Measurements from ENCODE around the gene GADD45A. TPM values are rescaled to one million over a fixed set of nuclear protein-coding genes. Genes with fewer than 3 reads are reported as not detected.

Gene GADD45A
- total RNA-seq, 8 experiments from 2014 or later: 35.9 to 144 (median 56.1) TPM

GRCh38 chr1:67685558-67686266 lies 711 bp downstream of the GADD45A start:
- peak overlapping the region; percentile 93 to 96 for H3K27ac ChIP-seq
- peaks cover 12 to 16% of the 10 kb centered on the region in 2 donors for H3K4me1 ChIP-seq (replicated peaks in 1 of 2)
- WGBS, 10 experiments: 0 to 3% (median 2%) methylated on average over 6 to 7 of the region's 65 CpGs; no CpG with 5 or more reads in 6 of the 10 experiments
- in situ Hi-C loops (cut with MboI; ENCODE audit: low pct_unique_long_range_greater_than_20kb in 2 of 9, low sequenced_read_pairs in 9 of 9, unreplicated experiment in 9 of 9): loop anchor here in 1 of 9 experiments (25.0 kb wide), 1 partner anchor 148 kb away; no protein-coding TSS in a partner anchor
- ATAC-seq (replicated peaks in 6 of 8): peak in 6 of 8 experiments; percentile 0 to 13 (median 6)
- H3K4me3 ChIP-seq: peak overlapping the region; percentile 54 to 67 (median 59)

GRCh38 chr1:67686267-67687197 lies 1.5 kb downstream of the GADD45A start:
- 0 to 7% (median 0%) methylated on average over 1 to 7 of the region's 43 CpGs; no CpG with 5 or more reads in 3 of the 10 experiments for WGBS, 10 experiments
- in situ Hi-C loops (cut with MboI; ENCODE audit: low pct_unique_long_range_greater_than_20kb in 2 of 9, low sequenced_read_pairs in 9 of 9, unreplicated experiment in 9 of 9): loop anchor here in 1 of 9 experiments (25.0 kb wide), 1 partner anchor 149 kb away; no protein-coding TSS in a partner anchor
- peak; percentile 15 to 67 (median 55) for ATAC-seq (replicated peaks in 6 of 8)
- H3K4me3 ChIP-seq: peak overlapping the region; percentile 54 to 67 (median 59)
- peaks cover 12 to 16% of the 10 kb centered on the region in 2 donors for H3K4me1 ChIP-seq (replicated peaks in 1 of 2)
- peak overlapping the region; percentile 93 to 96 for H3K27ac ChIP-seq

GRCh38 chr1:67687198-67687545 lies 2.2 kb downstream of the GADD45A start:
- in situ Hi-C loops (cut with MboI; ENCODE audit: low pct_unique_long_range_greater_than_20kb in 2 of 9, low sequenced_read_pairs in 9 of 9, unreplicated experiment in 9 of 9): loop anchor here in 1 of 9 experiments (25.0 kb wide), 1 partner anchor 150 kb away; no protein-coding TSS in a partner anchor
- Histone ChIP-seq H3K27ac (peak overlapping the region; percentile 93 to 96), H3K4me1 (replicated peaks in 1 of 2) (peaks cover 12 to 16% of the 10 kb centered on the region in 2 donors), H3K4me3 (peak overlapping the region; percentile 54 to 67 (median 59))
- no peak for ATAC-seq (replicated peaks in 6 of 8)
- 0 to 36% (median 8%) methylated on average over 1 to 3 of the region's 3 CpGs; no CpG with 5 or more reads in 1 of the 10 experiments for WGBS, 10 experiments

- ATAC-seq (replicated peaks in 6 of 8): no peak
- Histone ChIP-seq H3K4me3 (peak overlapping the region in 4 of 5 donors; percentile 54 to 64 (median 59)), H3K27ac (no peak overlapping the region), H3K4me1 (replicated peaks in 1 of 2) (peaks cover 12 to 16% of the 10 kb centered on the region in 2 donors)
- WGBS, 10 experiments: 0 to 31% (median 21%) methylated on average over 2 to 4 of the region's 4 CpGs; no CpG with 5 or more reads in 1 of the 10 experiments
- in situ Hi-C loops (cut with MboI; ENCODE audit: low pct_unique_long_range_greater_than_20kb in 2 of 9, low sequenced_read_pairs in 9 of 9, unreplicated experiment in 9 of 9): loop anchor here in 1 of 9 experiments (25.0 kb wide), 1 partner anchor 150 kb away; no protein-coding TSS in a partner anchor
Measured at GRCh38 chr1:67687649-67688048, 2.6 kb downstream of the GADD45A start.

GRCh38 chr1:67688526-67689219 lies 3.7 kb downstream of the GADD45A start:
- 53 to 96% (median 86%) methylated on average over 1 to 3 of the region's 3 CpGs; no CpG with 5 or more reads in 3 of the 10 experiments for WGBS, 10 experiments
- H3K27ac ChIP-seq: no peak overlapping the region
- in situ Hi-C loops (cut with MboI; ENCODE audit: low pct_unique_long_range_greater_than_20kb in 2 of 9, low sequenced_read_pairs in 9 of 9, unreplicated experiment in 9 of 9): loop anchor here in 1 of 9 experiments (25.0 kb wide), 1 partner anchor 151 kb away; no protein-coding TSS in a partner anchor

GRCh38 chr1:67689267-67690017 lies 4.4 kb downstream of the GADD45A start:
- H3K4me3 ChIP-seq: no peak overlapping the region
- 0 to 74% (median 47%) methylated on average over 2 to 3 of the region's 3 CpGs; no CpG with 5 or more reads in 2 of the 10 experiments for WGBS, 10 experiments
- ATAC-seq (replicated peaks in 6 of 8): peak in 2 of 8 experiments; percentile 0 to 1
- H3K4me1 ChIP-seq (replicated peaks in 1 of 2): peaks cover 12 to 14% of the 10 kb centered on the region in 2 donors
- in situ Hi-C loops (cut with MboI; ENCODE audit: low pct_unique_long_range_greater_than_20kb in 2 of 9, low sequenced_read_pairs in 9 of 9, unreplicated experiment in 9 of 9): loop anchor here in 3 of 9 experiments (10.0 to 25.0 kb wide), 3 partner anchors 55 to 155 kb away; no protein-coding TSS in a partner anchor
- no peak overlapping the region for H3K27ac ChIP-seq

More at GRCh38 chr1:67688526-67689219, 3.7 kb downstream of the GADD45A start:
- ATAC-seq (replicated peaks in 6 of 8): no peak
- Histone ChIP-seq H3K4me3 (no peak overlapping the region), H3K4me1 (replicated peaks in 1 of 2) (peaks cover 12 to 16% of the 10 kb centered on the region in 2 donors)

- in situ Hi-C loops (cut with MboI; ENCODE audit: low pct_unique_long_range_greater_than_20kb in 2 of 9, low sequenced_read_pairs in 9 of 9, unreplicated experiment in 9 of 9): loop anchor here in 3 of 9 experiments (10.0 to 25.0 kb wide), 3 partner anchors 55 to 155 kb away; no protein-coding TSS in a partner anchor
- ATAC-seq (replicated peaks in 6 of 8): peak in 1 of 8 experiments; percentile 0
- Histone ChIP-seq H3K27ac (no peak overlapping the region), H3K4me1 (replicated peaks in 1 of 2) (peaks cover 12% of the 10 kb centered on the region in 2 donors), H3K4me3 (no peak overlapping the region)
Measured at GRCh38 chr1:67690018-67690363, 5.0 kb downstream of the GADD45A start.

- ATAC-seq (replicated peaks in 6 of 8): no peak
- no peak overlapping the region for H3K27ac ChIP-seq
- in situ Hi-C loops (cut with MboI; ENCODE audit: low pct_unique_long_range_greater_than_20kb in 2 of 9, low sequenced_read_pairs in 9 of 9, unreplicated experiment in 9 of 9): loop anchor here in 3 of 9 experiments (10.0 to 25.0 kb wide), 3 partner anchors 54 to 156 kb away; no protein-coding TSS in a partner anchor
- no peak overlapping the region for H3K4me3 ChIP-seq
- H3K4me1 ChIP-seq (replicated peaks in 1 of 2): peaks cover 12% of the 10 kb centered on the region in 2 donors
- WGBS, 10 experiments: 62 to 100% (median 82%) methylated on average over 1 to 2 of the region's 2 CpGs
Measured at GRCh38 chr1:67690411-67690810, 5.4 kb downstream of the GADD45A start.

GRCh38 chr1:67691712-67692111 lies 6.7 kb downstream of the GADD45A start:
- Histone ChIP-seq H3K4me1 (replicated peaks in 1 of 2) (peaks cover 12% of the 10 kb centered on the region in 2 donors), H3K4me3 (no peak overlapping the region), H3K27ac (no peak overlapping the region)
- no peak for ATAC-seq (replicated peaks in 6 of 8)
- in situ Hi-C loops (cut with MboI; ENCODE audit: low pct_unique_long_range_greater_than_20kb in 2 of 9, low sequenced_read_pairs in 9 of 9, unreplicated experiment in 9 of 9): loop anchor here in 3 of 9 experiments (10.0 to 25.0 kb wide), 3 partner anchors 53 to 157 kb away; no protein-coding TSS in a partner anchor

GRCh38 chr1:67695963-67696362 lies 11.0 kb downstream of the GADD45A start:
- in situ Hi-C loops (cut with MboI; ENCODE audit: low pct_unique_long_range_greater_than_20kb in 2 of 9, low sequenced_read_pairs in 9 of 9, unreplicated experiment in 9 of 9): loop anchor here in 3 of 9 experiments (10.0 to 25.0 kb wide), 3 partner anchors 49 to 161 kb away; no protein-coding TSS in a partner anchor
- Histone ChIP-seq H3K4me1 (replicated peaks in 1 of 2) (peaks cover 0 to 5% of the 10 kb centered on the region in 2 donors), H3K4me3 (no peak overlapping the region), H3K27ac (no peak overlapping the region)
- ATAC-seq (replicated peaks in 6 of 8): no peak
- WGBS, 10 experiments: 63 to 100% (median 92%) methylated on average over 1 to 2 of the region's 2 CpGs; no CpG with 5 or more reads in 1 of the 10 experiments

- ATAC-seq (replicated peaks in 6 of 8): peak in 1 of 8 experiments; percentile 9
- Histone ChIP-seq H3K4me3 (no peak overlapping the region), H3K27ac (no peak overlapping the region), H3K4me1 (replicated peaks in 1 of 2) (peaks cover 0 to 7% of the 10 kb centered on the region in 2 donors)
- 40 to 100% (median 97%) methylated on average over 1 to 3 of the region's 3 CpGs for WGBS, 10 experiments
- in situ Hi-C loops (cut with MboI; ENCODE audit: low pct_unique_long_range_greater_than_20kb in 2 of 9, low sequenced_read_pairs in 9 of 9, unreplicated experiment in 9 of 9): loop anchor here in 3 of 9 experiments (10.0 to 25.0 kb wide), 3 partner anchors 48 to 162 kb away; no protein-coding TSS in a partner anchor
Measured at GRCh38 chr1:67696708-67697107, 11.7 kb downstream of the GADD45A start.

Data from motor neuron (in vitro differentiated cells).